Left lung (tissue), 14 donors: Measurements from ENCODE around the gene OR5J2. TPM values are rescaled to one million over a fixed set of nuclear protein-coding genes. Genes with fewer than 3 reads are reported as not detected.
"Not testable (repeated sequence)": the region's sequence is repeated elsewhere in the genome, so short reads cannot be mapped to it uniquely, and the experiment has no call there.

Experiments used
- ATAC-seq: fragments of 200-7000 bp; cut with Tn5 transposase; one replicate; pipeline ENCODE4 v1.9.1; 2020; ENCODE audit warnings: moderate library complexity
- DNase-seq, 4 donors: peaks; one replicate each; pipeline ENCODE4 v3.0.0-alpha.2; 2013 to 2020
- H3K27ac ChIP-seq, 2 donors: fragments of 200-600 bp; sonication (generic) in 1 of 2; one replicate each; pipeline versions ENCODE4 v1.5.0 to v1.8.0; 2020 to 2021
- H3K27me3 ChIP-seq, 2 donors: fragments of 200-600 bp; sonication (generic) in 1 of 2; one replicate each; pipeline versions ENCODE4 v1.5.0 to v1.8.0; 2020 to 2021
- H3K36me3 ChIP-seq, 2 donors: fragments of 200-600 bp; sonication (generic) in 1 of 2; one replicate each; pipeline versions ENCODE4 v1.5.0 to v1.8.0; 2020 to 2021
- H3K4me1 ChIP-seq, 2 donors: fragments of 200-600 bp; one replicate each; pipeline ENCODE4 v1.8.0; 2021
- H3K4me3 ChIP-seq, 2 donors: fragments of 200-600 bp; sonication (generic) in 1 of 2; one replicate each; pipeline versions ENCODE4 v1.5.0 to v1.8.0; 2020 to 2021; ENCODE audit warnings: mild to moderate bottlenecking in 1 of 2
- H3K9me3 ChIP-seq, 2 donors: fragments of 200-600 bp; sonication (generic) in 1 of 2; one replicate each; pipeline versions ENCODE4 v1.5.0 to v1.8.0; 2020 to 2021
- intact Hi-C, 2 donors: fragments of 100-400 bp; cut with DNase I; formaldehyde crosslinking; loops; one replicate each; pipeline versions ENCODE4 v1.11.2 to v1.14.2; 2022
- long read RNA-seq, 12 donors: library from polyadenylated mRNA in 2 of 12; unstranded in 2 of 12; transcript quantifications; one replicate each; pipeline ENCODE4 v2.0.0 and lab custom pipeline, GENCODE V29; 2019 to 2026
- polyA plus RNA-seq, 6 donors: library from polyadenylated mRNA; unstranded; fragments of 120-200 nt; gene quantifications; one replicate each; pipeline ENCODE4 v1.2.1, GENCODE V29; 2013; ENCODE audit not compliant: insufficient read length in 6 of 6
- total RNA-seq, 2 donors: library from RNA; stranded (reverse); fragmentation: NEBNext Ultra II Directional; extraction: Animal tissue kit (Norgen Biotek cat#: 25700); gene quantifications; one replicate each; pipeline ENCODE4 v1.2.1, GENCODE V29; 2021
- TF ChIP-seq, protein P1 (sequence below), 2 donors: fragments of 200-600 bp; sonication (generic) in 1 of 2; IDR thresholded peaks; one replicate each; pipeline versions ENCODE4 v1.5.0 to v1.8.0; 2021; ENCODE audit warnings: antibody characterized with exemption in 2 of 2
- donor health status: DM: no; HTN: yes; CAD: no.
- donor health status: DM: no; HTN: no; CAD: no.

Gene OR5J2
- not detected for total RNA-seq
- not detected for polyA plus RNA-seq
- long read RNA-seq, donor 1: 0 reads
- long read RNA-seq, donor 2: 0 reads
- long read RNA-seq, donor 3: 0 reads
- long read RNA-seq, donor 4: 0 reads
- long read RNA-seq, donor 5: 0 reads
- long read RNA-seq, donor 6: 0 reads
- long read RNA-seq, donor 7: 0 reads
- long read RNA-seq, donor 8: 0 reads
- long read RNA-seq, donor 9: 0 reads
- long read RNA-seq, donor 10: 0 reads
- long read RNA-seq, donor 11, partial matches to known transcripts: 0 of 1 reads
- long read RNA-seq, donor 11, other reads (novel, unspliced or antisense): 0 of 1 reads
- long read RNA-seq, donor 12: 0 reads

DNA sequence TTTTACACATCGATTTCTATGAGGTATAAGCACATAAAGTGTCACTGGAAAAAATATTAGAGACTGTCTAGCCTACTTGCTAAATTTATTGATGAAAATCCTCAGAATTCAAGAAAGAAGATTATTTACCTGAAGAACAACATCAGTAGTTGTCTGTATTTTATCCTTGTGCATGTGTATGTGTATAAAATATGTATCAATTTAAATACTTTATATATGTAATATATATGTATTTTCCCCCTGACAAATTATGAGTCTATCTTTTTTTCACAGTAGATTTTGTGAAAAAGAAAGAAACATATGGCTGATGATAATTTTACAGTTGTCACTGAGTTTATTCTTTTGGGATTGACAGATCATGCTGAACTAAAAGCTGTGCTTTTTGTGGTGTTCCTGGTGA, at the start of gene OR5J2:
OR5J2 (plus strand) TSS at position 301 of the 400 bp plus-strand sequence; CDS start at position 301, 0 bp downstream.
- DNase-seq: no peak
- H3K4me3 ChIP-seq: no peak within 1 kb of the TSS
- H3K9me3 ChIP-seq: peaks cover 0 to 12% of the 10 kb centered on the region in 2 donors
- no peaks in the 10 kb centered on the region for H3K27me3 ChIP-seq
- intact Hi-C loops: no loop called here
- TF ChIP-seq, protein P1, sequence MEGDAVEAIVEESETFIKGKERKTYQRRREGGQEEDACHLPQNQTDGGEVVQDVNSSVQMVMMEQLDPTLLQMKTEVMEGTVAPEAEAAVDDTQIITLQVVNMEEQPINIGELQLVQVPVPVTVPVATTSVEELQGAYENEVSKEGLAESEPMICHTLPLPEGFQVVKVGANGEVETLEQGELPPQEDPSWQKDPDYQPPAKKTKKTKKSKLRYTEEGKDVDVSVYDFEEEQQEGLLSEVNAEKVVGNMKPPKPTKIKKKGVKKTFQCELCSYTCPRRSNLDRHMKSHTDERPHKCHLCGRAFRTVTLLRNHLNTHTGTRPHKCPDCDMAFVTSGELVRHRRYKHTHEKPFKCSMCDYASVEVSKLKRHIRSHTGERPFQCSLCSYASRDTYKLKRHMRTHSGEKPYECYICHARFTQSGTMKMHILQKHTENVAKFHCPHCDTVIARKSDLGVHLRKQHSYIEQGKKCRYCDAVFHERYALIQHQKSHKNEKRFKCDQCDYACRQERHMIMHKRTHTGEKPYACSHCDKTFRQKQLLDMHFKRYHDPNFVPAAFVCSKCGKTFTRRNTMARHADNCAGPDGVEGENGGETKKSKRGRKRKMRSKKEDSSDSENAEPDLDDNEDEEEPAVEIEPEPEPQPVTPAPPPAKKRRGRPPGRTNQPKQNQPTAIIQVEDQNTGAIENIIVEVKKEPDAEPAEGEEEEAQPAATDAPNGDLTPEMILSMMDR (IDR thresholded peaks at IDR 0.05): no peak
- H3K27ac ChIP-seq: no peak within 1 kb of the TSS
- ATAC-seq: no peak
- H3K4me1 ChIP-seq: no peaks in the 10 kb centered on the region
- no peaks in the 10 kb centered on the region for H3K36me3 ChIP-seq

DNA sequence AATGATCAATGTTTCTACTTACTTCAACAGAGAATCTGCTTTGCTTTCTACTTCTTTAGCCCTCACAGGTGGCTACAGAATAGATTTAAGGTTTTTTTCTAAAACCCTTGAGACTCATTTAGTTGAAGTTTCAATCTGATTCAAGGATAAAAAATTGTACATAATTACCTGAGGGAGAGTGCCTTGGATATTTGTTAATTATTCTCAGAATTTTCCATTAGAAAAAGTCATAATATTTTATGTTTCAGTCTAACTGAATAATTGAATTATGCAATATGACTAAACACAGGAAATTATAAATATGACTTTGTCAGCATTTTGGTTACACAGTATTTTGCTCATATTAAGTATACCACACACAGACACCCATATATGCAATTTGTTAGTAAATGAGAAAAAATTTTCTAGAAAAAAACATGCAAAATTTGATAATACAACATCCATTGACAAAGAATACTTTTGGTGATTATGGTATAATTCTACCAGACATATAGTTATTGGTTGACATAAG, 36.2 kb upstream of the OR5J2 start, which contains the start of gene OR8J3:
OR8J3 (minus strand) TSS at position 51 of the 511 bp plus-strand sequence. CDS start 2,483 bp downstream, outside the sequence.
- no peaks in the 10 kb centered on the region for H3K4me1 ChIP-seq
- ATAC-seq (no peak), DNase-seq (no peak)
- no peak within 1 kb of the TSS for H3K4me3 ChIP-seq
- TF ChIP-seq, protein P1 (IDR thresholded peaks at IDR 0.05): no peak
- no peaks in the 10 kb centered on the region for H3K36me3 ChIP-seq
- peaks cover 0 to 3% of the 10 kb centered on the region in 2 donors for H3K9me3 ChIP-seq
- no peaks in the 10 kb centered on the region for H3K27me3 ChIP-seq
- intact Hi-C loops: no loop called here
- no peak within 1 kb of the TSS for H3K27ac ChIP-seq

DNA sequence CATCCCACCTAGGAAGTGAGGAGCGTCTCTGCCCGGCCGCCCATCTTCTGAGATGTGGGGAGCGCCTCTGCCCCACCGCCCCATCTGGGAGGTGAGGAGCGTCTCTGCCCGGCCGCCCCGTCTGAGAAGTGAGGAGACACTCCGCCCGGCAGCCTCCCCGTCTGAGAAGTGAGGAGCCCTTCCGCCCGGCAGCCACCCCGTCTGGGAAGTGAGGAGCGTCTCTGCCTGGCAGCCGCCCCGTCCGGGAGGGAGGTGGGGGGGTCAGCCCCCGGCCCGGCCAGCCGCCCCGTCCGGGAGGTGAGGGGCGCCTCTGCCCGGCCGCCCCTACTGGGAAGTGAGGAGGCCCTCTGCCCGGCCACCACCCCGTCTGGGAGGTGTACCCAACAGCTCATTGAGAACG, 32.7 kb upstream of the OR5J2 start:
- H3K36me3 ChIP-seq, H3K27ac ChIP-seq, H3K9me3 ChIP-seq, H3K4me1 ChIP-seq, H3K4me3 ChIP-seq, ATAC-seq, intact Hi-C loops, H3K27me3 ChIP-seq, DNase-seq: not testable (repeated sequence)

DNA sequence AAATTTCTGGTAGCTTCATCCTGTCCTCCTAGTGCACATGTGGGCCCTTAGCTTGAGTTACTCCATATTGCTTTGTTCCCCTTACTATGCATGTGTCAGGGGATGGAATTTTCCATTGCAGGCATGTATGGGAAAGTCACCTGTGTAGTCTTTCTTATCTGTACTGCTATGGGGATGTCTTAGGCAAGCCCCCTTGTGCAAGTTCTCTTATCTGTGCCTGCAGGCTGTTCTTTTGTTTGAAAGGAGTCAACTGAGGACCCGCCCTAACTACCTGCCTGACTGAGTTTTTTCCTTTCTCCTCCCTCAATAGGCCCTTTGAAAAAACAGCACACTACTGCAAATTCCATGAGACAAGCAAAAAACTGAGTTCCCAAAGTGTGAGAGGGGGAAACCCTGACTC, 25.0 kb upstream of the OR5J2 start:
- intact Hi-C loops: no loop called here
- no peaks in the 10 kb centered on the region for H3K36me3 ChIP-seq
- H3K27me3 ChIP-seq: no peaks in the 10 kb centered on the region
- DNase-seq (no peak), ATAC-seq (no peak)
- H3K9me3 ChIP-seq: peaks cover 0 to 48% of the 10 kb centered on the region in 2 donors
- no peak overlapping the region for H3K27ac ChIP-seq
- no peak overlapping the region for H3K4me3 ChIP-seq
- TF ChIP-seq, protein P1 (IDR thresholded peaks at IDR 0.05): no peak
- no peaks in the 10 kb centered on the region for H3K4me1 ChIP-seq

DNA sequence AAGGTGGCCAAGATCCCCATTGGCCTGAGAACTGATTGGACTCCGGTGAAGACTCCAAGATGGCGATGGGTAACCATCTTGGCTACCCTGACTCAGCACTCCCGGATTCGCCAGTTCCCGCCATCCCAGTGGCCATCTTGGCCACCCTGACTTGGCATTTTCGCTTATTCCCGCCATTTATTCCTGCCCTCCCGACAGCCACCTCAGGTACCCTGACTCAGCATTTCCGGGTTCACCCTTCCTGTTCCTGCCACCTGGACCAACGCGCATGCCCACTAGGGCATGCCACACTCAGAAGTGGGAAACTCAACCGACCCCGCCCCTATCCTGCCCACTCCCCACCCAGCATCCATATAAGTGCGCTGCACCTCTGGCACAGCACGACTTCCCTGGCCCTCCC, 24.1 kb upstream of the OR5J2 start:
- DNase-seq (no peak), ATAC-seq (no peak)
- no peaks in the 10 kb centered on the region for H3K36me3 ChIP-seq
- intact Hi-C loops: no loop called here
- H3K27ac ChIP-seq: no peak overlapping the region
- H3K4me3 ChIP-seq: no peak overlapping the region
- no peaks in the 10 kb centered on the region for H3K4me1 ChIP-seq
- H3K27me3 ChIP-seq: no peaks in the 10 kb centered on the region
- peaks cover 0 to 43% of the 10 kb centered on the region in 2 donors for H3K9me3 ChIP-seq
- TF ChIP-seq, protein P1 (IDR thresholded peaks at IDR 0.05): no peak
